Measurements from ENCODE around the gene HERPUD2.
"Not testable (repeated sequence)": the region's sequence is repeated elsewhere in the genome, so short reads cannot be mapped to it uniquely, and the experiment has no call there.

The HERPUD2 gene

GRCh38 chr7:35599061-35599460 lies 95.9 kb downstream of the HERPUD2 start:
- FAIRE-seq = no peak

GRCh38 chr7:35596061-35596460 lies 98.9 kb downstream of the HERPUD2 start:
- FAIRE-seq = no peak

DNA sequence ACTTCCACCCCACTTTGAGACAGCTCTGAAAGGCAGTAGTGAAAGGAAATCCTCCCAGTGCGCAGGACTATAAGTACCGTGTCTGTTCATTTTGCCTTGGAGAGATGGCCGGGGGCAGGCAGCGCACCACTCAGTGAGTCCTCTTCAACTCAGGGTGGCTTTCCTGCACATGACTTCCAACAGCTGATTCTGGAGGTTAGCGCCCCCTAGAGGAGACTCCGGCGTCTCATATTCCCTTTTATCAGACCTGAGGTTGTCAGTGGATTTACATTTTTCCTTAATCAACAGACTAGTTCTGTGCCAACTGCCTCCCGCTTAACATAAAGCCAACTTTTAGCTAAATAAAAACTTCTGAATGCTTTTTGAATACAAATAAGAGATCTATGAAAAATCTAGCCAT lies 101.0 kb downstream of the HERPUD2 start:
- no peak for FAIRE-seq

GRCh38 chr7:35588647-35589046 lies 106.3 kb downstream of the HERPUD2 start:
- no peak for FAIRE-seq

- FAIRE-seq = no peak
These were observed 109.9 kb downstream of the HERPUD2 start for GRCh38 chr7:35584990-35585389.

DNA sequence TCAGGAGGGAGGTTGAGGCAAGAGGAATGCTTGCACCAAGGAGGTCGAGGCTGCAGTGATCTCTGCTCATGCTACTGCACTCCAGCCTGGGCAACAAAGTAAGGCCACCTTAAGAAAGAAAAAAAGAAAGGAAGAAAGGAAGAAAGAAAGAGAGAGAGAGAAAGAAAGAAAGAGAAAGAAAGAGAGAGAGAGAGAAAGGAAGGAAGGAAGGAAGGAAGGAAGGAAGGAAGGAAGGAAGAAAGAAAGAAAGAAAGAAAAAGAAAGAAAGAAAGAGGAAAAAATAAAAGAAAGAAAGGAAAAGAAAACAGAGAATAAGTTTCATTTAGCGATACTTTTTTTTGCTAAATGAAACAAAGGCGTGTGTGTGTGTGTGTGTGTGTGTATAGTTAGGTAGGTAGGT lies 110.4 kb downstream of the HERPUD2 start:
- FAIRE-seq = not testable (repeated sequence)

Measured in G401.6 (cell line).